GM21825 (cell line): Measurements from ENCODE around the gene GATA5.
"Not testable (repeated sequence)": the region's sequence is repeated elsewhere in the genome, so short reads cannot be mapped to it uniquely, and the experiment has no call there.

Experiments used
- ATAC-seq: cut with Tn5 transposase; IDR thresholded peaks from one replicate; pipeline ENCODE4 v1.9.1; 2021; ENCODE audit warnings: mild to moderate bottlenecking, moderate library complexity; ENCODE audit not compliant: unreplicated experiment

The GATA5 gene

GRCh38 chr20:62505337-62506045 is 29.7 kb upstream of the GATA5 start:
- ATAC-seq = no peak

DNA sequence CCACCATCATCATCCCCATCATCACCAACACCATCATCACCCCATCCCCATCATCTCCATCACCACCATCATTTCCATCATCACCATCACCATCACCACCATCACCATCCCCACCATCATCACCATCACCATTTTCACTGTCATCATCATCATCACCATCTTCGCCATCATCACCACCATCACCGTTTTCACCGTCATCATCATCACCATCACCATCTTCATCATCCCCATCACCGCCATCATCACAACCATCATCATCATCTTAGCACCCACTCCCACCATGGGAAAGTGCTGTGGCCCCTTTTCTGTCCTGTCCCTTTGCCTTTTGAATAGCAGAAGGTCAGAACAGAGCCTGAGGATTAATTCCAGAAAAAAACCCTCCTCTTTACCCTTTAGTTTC is 28.5 kb upstream of the GATA5 start:
- ATAC-seq = no peak

DNA sequence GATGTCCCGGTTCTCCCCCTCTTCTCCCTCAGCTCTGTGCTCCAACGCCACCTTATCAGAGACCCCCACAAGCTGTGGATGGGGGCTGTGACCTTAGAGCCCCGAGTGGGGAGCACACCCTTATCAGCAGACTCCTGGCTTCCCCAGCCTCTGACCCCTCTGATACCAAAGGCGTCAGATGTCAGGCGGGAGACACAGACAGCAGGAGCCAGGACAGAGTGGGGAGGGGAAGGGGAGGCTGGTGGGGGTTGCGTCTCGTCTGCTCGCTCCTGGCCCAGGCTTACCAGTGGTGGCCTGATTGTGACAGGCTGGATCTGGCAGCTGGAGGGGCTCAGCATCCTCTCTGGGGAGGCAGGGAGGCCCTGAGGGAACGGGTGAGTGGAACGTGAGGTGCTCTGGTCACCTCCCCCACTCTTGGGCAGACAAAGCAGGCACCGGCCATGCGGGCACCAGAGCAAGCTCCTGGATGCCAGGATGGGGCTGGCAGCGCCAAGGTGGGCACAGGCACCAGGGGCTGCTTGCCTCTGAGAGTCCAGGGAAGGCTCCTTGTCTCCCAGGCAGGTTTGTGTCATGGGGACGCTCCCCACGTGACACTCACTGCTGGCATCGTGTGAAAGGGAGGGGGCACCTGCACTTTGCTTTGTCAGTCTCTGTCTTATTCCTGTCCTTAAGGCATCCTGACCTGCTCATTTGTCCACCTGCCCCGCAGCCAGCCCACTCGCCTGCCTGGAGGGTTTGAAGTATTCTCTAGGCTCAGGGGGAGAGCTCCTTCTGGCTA is 27.8 kb upstream of the GATA5 start:
- no peak for ATAC-seq

GRCh38 chr20:62502496-62503095 is 26.8 kb upstream of the GATA5 start:
- no peak for ATAC-seq

DNA sequence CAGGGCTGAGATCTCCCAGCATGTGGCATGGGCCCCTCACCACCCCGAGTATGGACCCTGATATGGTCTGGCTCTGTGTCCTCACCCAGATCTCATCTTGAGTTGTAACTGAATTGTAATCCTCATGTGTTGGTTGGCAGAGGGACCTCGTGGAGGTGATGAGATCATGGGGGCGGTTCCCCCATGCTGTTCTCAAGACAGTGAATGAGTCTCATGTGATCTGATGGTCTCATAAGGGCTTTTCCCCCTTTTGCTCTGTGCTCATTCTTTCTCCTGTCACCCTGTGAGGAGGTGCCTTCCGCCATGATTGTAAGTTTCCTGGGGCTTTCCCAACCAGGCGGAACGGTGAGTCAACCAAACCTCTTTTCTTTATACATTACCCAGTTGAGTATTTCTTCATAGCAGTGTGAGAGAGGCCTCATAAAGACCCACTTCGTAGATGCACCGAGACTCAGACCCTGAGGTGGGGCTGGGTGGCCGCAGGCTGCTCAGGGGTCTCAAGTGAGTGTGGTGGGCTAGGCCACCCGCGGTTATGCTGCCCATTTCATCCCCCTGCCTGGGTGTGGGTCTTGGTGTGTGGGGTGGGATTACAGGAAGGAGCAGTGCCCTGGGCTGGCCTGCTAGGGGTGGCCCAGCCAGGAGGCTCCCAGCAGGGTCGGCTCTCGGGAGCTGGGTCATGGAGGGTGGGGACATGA is 26.2 kb upstream of the GATA5 start:
- ATAC-seq = peak; percentile 64

DNA sequence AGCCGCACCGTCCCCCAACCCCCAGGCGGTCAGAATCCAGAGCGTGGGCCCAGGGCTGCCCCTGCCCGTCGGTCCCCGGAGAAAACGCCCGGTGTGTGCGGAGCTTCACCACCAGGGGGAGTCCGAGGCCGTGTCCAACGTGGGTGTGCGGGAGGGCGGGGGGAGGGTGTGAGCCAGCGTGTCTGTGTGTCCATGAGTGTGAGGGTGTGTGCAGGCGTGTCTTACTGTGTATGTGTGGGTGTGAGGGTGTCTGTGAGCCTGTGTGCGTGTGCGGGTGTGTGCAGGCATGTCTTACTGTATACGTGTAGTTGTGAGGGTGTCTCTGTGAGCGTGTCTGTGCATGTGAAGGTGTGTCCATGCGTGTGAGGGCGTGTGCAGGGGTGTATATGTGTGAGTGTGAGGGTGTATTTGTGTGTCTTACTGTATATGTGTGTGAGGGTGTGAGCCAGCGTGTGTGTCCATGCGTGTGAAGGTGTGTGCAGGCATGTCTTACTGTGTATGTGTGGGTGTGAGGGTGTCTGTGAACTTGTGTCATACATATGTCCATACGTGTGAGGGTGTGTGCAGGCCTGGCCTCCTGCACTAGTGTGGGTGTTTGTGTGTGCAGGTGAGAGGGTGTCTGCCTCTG is 24.6 kb upstream of the GATA5 start:
- ATAC-seq = no peak

GRCh38 chr20:62499758-62500236 is 24.0 kb upstream of the GATA5 start:
- ATAC-seq = no peak

- no peak for ATAC-seq
Observed at GRCh38 chr20:62498874-62499273, 23.1 kb upstream of the GATA5 start.

DNA sequence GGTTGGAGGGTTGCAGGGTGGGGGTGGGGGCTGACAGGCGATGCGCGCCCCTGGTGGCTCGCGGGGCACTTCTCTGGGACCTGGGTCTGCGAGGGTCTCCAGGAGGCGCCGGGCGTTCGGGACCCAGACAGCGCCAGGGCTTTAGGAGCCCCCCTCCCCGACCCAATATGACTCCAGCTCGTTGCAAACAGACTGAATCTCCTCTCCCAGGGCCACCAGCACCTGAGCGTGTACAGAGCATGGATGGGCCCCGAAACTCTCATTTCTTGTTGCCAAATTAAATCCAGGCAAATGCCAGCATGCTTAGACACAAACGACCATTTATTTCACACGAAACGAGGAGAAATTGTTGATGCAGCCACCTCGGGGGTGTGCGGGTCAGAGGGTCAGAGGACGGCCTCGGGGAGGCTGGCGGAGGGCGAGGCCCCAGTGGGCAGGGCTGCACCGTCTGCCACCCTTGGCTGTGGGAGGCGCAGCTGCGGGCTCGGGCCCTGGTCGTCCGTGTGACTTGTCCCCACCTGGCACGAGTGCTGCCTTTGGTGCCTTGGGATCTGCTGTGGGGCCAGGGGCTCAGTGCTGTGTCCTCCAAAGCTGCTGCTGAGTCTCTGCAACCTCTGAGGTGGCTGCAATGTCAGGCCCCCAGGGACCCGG is 20.9 kb upstream of the GATA5 start:
- no peak for ATAC-seq

- ATAC-seq = no peak
Observed at GRCh38 chr20:62495749-62496567, 20.2 kb upstream of the GATA5 start.

- no peak for ATAC-seq
Observed at GRCh38 chr20:62494980-62495748, 19.4 kb upstream of the GATA5 start.

- no peak for ATAC-seq
Observed at GRCh38 chr20:62494537-62494936, 18.7 kb upstream of the GATA5 start.

DNA sequence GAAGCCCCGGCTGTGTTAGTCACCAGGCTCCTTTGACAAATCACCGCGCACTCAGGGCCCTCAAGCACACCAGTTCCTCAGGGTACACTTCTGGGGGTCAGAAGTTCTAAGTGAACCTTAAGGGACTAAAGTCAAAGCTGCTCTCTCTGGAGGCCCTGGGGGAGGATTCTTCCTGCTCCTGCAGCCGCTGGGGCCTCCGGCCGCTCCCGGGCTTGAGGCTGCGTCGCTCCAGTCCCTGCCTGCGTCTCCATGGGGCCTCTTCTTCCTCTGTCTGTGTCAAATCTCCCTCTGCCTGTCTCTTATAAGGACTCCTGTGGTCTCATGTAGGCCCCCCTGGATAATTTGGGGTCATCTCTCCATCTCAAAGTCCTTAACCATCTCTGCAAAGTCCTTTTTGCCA is 18.1 kb upstream of the GATA5 start:
- no peak for ATAC-seq

- ATAC-seq = no peak
Observed at GRCh38 chr20:62493253-62493885, 17.6 kb upstream of the GATA5 start.

DNA sequence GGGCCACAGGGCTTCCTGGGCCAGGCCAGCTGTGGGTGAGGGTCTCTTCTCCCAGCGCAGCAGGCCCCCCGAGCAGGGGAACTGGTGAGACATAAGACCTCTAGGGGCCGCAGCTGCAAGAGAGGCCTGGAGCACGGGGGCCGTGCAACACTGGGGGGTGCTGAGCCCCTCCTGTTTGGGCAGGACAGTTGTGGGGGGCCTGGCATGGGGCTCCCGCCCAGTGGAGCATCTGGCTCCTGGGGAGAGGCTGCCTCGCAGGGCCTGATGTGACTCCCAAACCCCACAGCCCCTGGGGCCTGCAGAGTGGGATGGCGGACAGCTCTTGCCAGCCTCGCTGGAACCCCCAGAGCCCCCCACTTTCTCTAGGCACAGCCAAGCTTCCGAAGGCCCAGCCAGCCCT is 16.9 kb upstream of the GATA5 start:
- no peak for ATAC-seq

GRCh38 chr20:62490783-62491182 is 15.0 kb upstream of the GATA5 start:
- not testable (repeated sequence) for ATAC-seq

- ATAC-seq = no peak
Observed at GRCh38 chr20:62489932-62490263, 14.1 kb upstream of the GATA5 start.

DNA sequence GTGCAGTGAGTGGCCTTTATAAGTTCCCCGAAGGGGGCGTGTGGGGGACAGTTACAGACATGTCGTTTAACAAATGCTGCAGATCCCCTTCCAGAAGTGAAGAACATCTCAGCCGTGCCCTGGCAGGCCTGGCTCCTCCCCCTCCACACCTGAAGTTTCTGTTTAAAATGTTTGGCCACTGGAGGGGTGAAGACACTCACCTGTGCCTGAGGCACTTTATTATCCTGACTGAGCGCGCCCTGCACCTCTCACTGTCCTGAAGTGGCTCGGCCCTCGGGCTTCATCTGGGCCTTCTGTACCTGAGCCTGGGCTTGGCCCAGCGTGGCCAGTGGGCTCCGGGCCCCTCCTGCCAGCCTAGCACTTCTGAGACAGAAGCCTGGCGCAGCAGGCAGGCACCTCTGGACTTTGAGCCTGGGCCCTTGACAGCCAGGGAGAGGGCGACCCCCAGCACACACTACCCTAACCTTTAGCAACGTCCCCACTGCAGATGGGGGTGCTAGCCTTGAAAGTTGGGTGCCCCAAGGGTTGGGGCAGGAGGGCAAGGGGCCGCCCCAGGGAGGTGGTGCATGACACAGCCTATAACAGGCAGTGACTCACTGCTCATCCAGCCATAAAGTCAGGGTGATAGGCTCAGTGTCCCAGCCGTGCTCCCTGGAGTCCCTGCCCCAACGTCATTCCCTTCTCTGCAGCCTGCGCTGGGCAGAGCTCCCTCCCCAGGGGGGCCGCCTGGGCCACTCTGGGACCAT is 13.6 kb upstream of the GATA5 start:
- ATAC-seq = no peak
